ENCODE data around the gene SORCS2. TPM values are rescaled to one million over a fixed set of nuclear protein-coding genes. Genes with fewer than 3 reads are reported as not detected.

SORCS2 gene
- total RNA-seq, 4 donors from 2014 or later: 0.26 to 17.1 (median 2.9) TPM

GRCh38 chr4:7425124-7425523 is 232.8 kb downstream of the SORCS2 start:
- no peaks in the 10 kb centered on the region for H3K9me3 ChIP-seq
- intact Hi-C loops (cut with DNase I; ENCODE audit: low total_unique reads): no loop called here
- no peak overlapping the region for H3K4me3 ChIP-seq
- H3K27me3 ChIP-seq: no peaks in the 10 kb centered on the region
- no peaks in the 10 kb centered on the region for H3K36me3 ChIP-seq
- H3K4me1 ChIP-seq: no peaks in the 10 kb centered on the region
- H3K27ac ChIP-seq: no peak overlapping the region
- peak in 1 of 2 donors; percentile 10 for DNase-seq
- TF ChIP-seq CTCF (IDR thresholded peaks at IDR 0.05) (no peak), POLR2A (IDR thresholded peaks at IDR 0.05) (no peak)

GRCh38 chr4:7425591-7426468 is 233.5 kb downstream of the SORCS2 start:
- intact Hi-C loops (cut with DNase I; ENCODE audit: low total_unique reads): no loop called here
- H3K9me3 ChIP-seq: no peaks in the 10 kb centered on the region
- no peaks in the 10 kb centered on the region for H3K27me3 ChIP-seq
- no peak for TF ChIP-seq CTCF (IDR thresholded peaks at IDR 0.05)
- TF ChIP-seq POLR2A (IDR thresholded peaks at IDR 0.05): no peak
- H3K27ac ChIP-seq: no peak overlapping the region
- peak in 1 of 2 donors; percentile 6 for DNase-seq
- no peak overlapping the region for H3K4me3 ChIP-seq
- no peaks in the 10 kb centered on the region for H3K36me3 ChIP-seq
- H3K4me1 ChIP-seq: no peaks in the 10 kb centered on the region

- DNase-seq: peak in 1 of 2 donors; percentile 11
- H3K27me3 ChIP-seq: no peaks in the 10 kb centered on the region
- no peaks in the 10 kb centered on the region for H3K9me3 ChIP-seq
- TF ChIP-seq POLR2A (IDR thresholded peaks at IDR 0.05): no peak
- TF ChIP-seq CTCF (IDR thresholded peaks at IDR 0.05): no peak
- H3K36me3 ChIP-seq: no peaks in the 10 kb centered on the region
- intact Hi-C loops (cut with DNase I; ENCODE audit: low total_unique reads): no loop called here
- H3K4me1 ChIP-seq: no peaks in the 10 kb centered on the region
- H3K4me3 ChIP-seq: no peak overlapping the region
- no peak overlapping the region for H3K27ac ChIP-seq
These were observed 234.3 kb downstream of the SORCS2 start for GRCh38 chr4:7426525-7427171.

- no peaks in the 10 kb centered on the region for H3K27me3 ChIP-seq
- no peak overlapping the region for H3K27ac ChIP-seq
- no peaks in the 10 kb centered on the region for H3K4me1 ChIP-seq
- no peak for TF ChIP-seq CTCF (IDR thresholded peaks at IDR 0.05)
- no peak for TF ChIP-seq POLR2A (IDR thresholded peaks at IDR 0.05)
- no peaks in the 10 kb centered on the region for H3K9me3 ChIP-seq
- intact Hi-C loops (cut with DNase I; ENCODE audit: low total_unique reads): no loop called here
- H3K36me3 ChIP-seq: no peaks in the 10 kb centered on the region
- DNase-seq: peak in 1 of 2 donors; percentile 10
- no peak overlapping the region for H3K4me3 ChIP-seq
These were observed 235.0 kb downstream of the SORCS2 start for GRCh38 chr4:7427361-7427760.

- no peaks in the 10 kb centered on the region for H3K9me3 ChIP-seq
- intact Hi-C loops (cut with DNase I; ENCODE audit: low total_unique reads): no loop called here
- no peaks in the 10 kb centered on the region for H3K36me3 ChIP-seq
- no peak overlapping the region for H3K4me3 ChIP-seq
- H3K27me3 ChIP-seq: no peaks in the 10 kb centered on the region
- TF ChIP-seq CTCF (IDR thresholded peaks at IDR 0.05) (no peak), POLR2A (IDR thresholded peaks at IDR 0.05) (no peak)
- H3K27ac ChIP-seq: no peak overlapping the region
- no peaks in the 10 kb centered on the region for H3K4me1 ChIP-seq
- DNase-seq: peak in 1 of 2 donors; percentile 7
These were observed 235.5 kb downstream of the SORCS2 start for GRCh38 chr4:7427831-7428260.

Data from uterus (tissue), 4 donors.